Adrenal gland (tissue), 12 donors: ENCODE results near the gene APBA1. TPM values are rescaled to one million over a fixed set of nuclear protein-coding genes. Genes with fewer than 3 reads are reported as not detected.

Experiments used
- DNase-seq, 7 donors: peaks; one replicate each; pipeline ENCODE4 v3.0.0-alpha.2; 2019 to 2020
- H3K27ac ChIP-seq, 5 donors: fragments of 200-600 bp; sonication (generic) in 4 of 5; 1 replicate in 3 of 5; 2 replicates in 2 of 5; pipeline versions ENCODE4 v1.5.1 to v1.8.0; 2016 to 2020; ENCODE audit warnings: mild to moderate bottlenecking in 1 of 5
- H3K27me3 ChIP-seq: fragments of 200-600 bp; 2 replicates; pipeline ENCODE4 v1.8.0; 2021
- H3K36me3 ChIP-seq, 2 donors: fragments of 200-600 bp; replicated peaks in 1 of 2; 1 replicate in 1 of 2; 2 replicates in 1 of 2; pipeline versions ENCODE4 v1.5.1 to v1.8.0; 2018 to 2022
- H3K4me1 ChIP-seq, 2 donors: fragments of 200-600 bp; replicated peaks in 1 of 2; 1 replicate in 1 of 2; 2 replicates in 1 of 2; pipeline versions ENCODE4 v1.5.1 to v1.8.0; 2018 to 2021
- H3K4me3 ChIP-seq, 4 donors: fragments of 200-600 bp; sonication (generic) in 3 of 4; one replicate each; pipeline ENCODE4 v1.5.1; 2016 to 2018
- H3K9me3 ChIP-seq, 3 donors: fragments of 200-600 bp; sonication (generic) in 1 of 3; replicated peaks in 1 of 3; 1 replicate in 2 of 3; 2 replicates in 1 of 3; pipeline versions ENCODE4 v1.5.1 to v1.8.0; 2016 to 2021
- CTCF ChIP-seq, 6 experiments: fragments of 450-650 bp in 4 of 6; fragments of 200-600 bp in 2 of 6; sonication (generic) in 1 of 6; IDR thresholded peaks; 1 replicate in 5 of 6; 2 replicates in 1 of 6; pipeline versions ENCODE4 v1.5.1 to v1.8.0; 2016 to 2021; ENCODE audit warnings: antibody characterized with exemption in 6 of 6, mild to moderate bottlenecking in 2 of 6, moderate library complexity in 1 of 6
- POLR2A ChIP-seq, 2 donors: fragments of 450-650 bp; IDR thresholded peaks; one replicate each; pipeline ENCODE4 v1.6.1; 2017; ENCODE audit warnings: antibody characterized with exemption in 2 of 2, mild to moderate bottlenecking in 2 of 2, moderate library complexity in 1 of 2
- WGBS, 4 donors: extraction: QIAGEN DNeasy Blood & Tissue Kit in 2 of 4; methylation state at CpG; one replicate each; pipeline versions ENCODE4 v1.1.5 to v1.1.7; 2013 to 2017; 5-methylcytosine and 5-hydroxymethylcytosine counted together
- intact Hi-C, 2 donors: fragments of 100-400 bp; cut with DNase I; formaldehyde crosslinking; loops; one replicate each; pipeline versions ENCODE4 v1.14.1 to v1.15.0; 2022 to 2023
- polyA plus RNA-seq, 3 donors: library from polyadenylated mRNA; stranded (reverse); fragments of 200-250 nt in 2 of 3; fragments of 350-450 nt in 1 of 3; fragmentation: Illumina TruSeq in 1 of 3; extraction: RNeasy Lipid Tissue Mini Kit (QIAGEN cat#74804) in 1 of 3; gene quantifications; one replicate each; pipeline ENCODE4 v1.2.3, GENCODE V29; 2013 to 2014
- total RNA-seq, 9 donors: library from RNA; depleted of rRNA in 4 of 9; stranded (reverse); fragments of >200 nt in 4 of 9; fragments of 120-200 nt in 1 of 9; fragmentation: NEBNext Ultra II Directional in 1 of 9; extraction: Animal tissue kit (Norgen Biotek cat#: 25700) in 1 of 9; gene quantifications; one replicate each; pipeline versions ENCODE4 v1.1.0 to v1.2.4, GENCODE V29; 2013 to 2023
- donor health status: healthy with polysubstance abuse.
- donor health status: Bipolar disorder and iron deficiency.
- donor health status: DM: yes; HTN: yes; CAD: no.
- donor health status: DM: no; HTN: no; CAD: no.
- donor health status: DM: no; HTN: no; CAD: no.
- donor health status: DM: yes; HTN: yes; CAD: no.

APBA1 gene
- total and polyA plus RNA-seq, 12 donors: 0.64 to 6.4 (median 3.5) TPM

DNA sequence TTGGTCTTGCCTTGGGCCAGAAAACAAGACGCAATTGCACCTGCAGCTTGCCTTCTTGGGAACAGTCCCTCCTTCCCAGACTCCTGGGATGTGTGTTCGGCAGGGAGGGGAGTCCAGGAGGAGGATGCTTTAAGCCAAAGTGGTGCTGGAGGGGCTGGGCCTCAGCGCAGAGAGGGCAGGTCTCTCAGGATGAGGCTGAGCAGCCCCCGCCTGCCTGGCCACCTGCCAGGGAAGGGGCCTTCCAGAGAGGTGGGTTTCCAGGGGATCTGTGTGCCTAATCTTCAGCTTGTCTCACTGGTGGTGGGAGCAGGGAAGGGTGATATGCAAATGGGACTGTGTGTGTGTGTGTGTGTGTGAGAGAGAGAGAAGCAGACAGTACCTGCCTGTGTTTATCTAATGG, 242.0 kb downstream of the APBA1 start:
- no peak overlapping the region for H3K4me3 ChIP-seq
- DNase-seq: no peak
- no peaks in the 10 kb centered on the region for H3K27me3 ChIP-seq
- no peaks in the 10 kb centered on the region for H3K9me3 ChIP-seq
- H3K27ac ChIP-seq: no peak overlapping the region
- intact Hi-C loops: no loop called here
- H3K4me1 ChIP-seq: no peaks in the 10 kb centered on the region
- TF ChIP-seq CTCF (IDR thresholded peaks at IDR 0.05) (no peak), POLR2A (IDR thresholded peaks at IDR 0.05) (no peak)
- H3K36me3 ChIP-seq: no peaks in the 10 kb centered on the region
- 78 to 90% (median 85%) methylated on average over 4 of the region's 4 CpGs for WGBS, 4 donors

- no peak for DNase-seq
- 70 to 86% (median 77%) methylated on average over 6 of the region's 6 CpGs for WGBS, 4 donors
- TF ChIP-seq POLR2A (IDR thresholded peaks at IDR 0.05) (no peak), CTCF (IDR thresholded peaks at IDR 0.05) (no peak)
- Histone ChIP-seq H3K27ac (no peak overlapping the region), H3K9me3 (no peaks in the 10 kb centered on the region), H3K36me3 (no peaks in the 10 kb centered on the region), H3K4me3 (no peak overlapping the region), H3K27me3 (no peaks in the 10 kb centered on the region), H3K4me1 (no peaks in the 10 kb centered on the region)
- intact Hi-C loops: loop anchor here (5.0 to 10.0 kb wide), 2 partner anchors 118 to 486 kb away; no protein-coding TSS in a partner anchor
These were observed 242.9 kb downstream of the APBA1 start for GRCh38 chr9:69429281-69429680.

- 83 to 92% (median 90%) methylated on average over 14 to 15 of the region's 15 CpGs for WGBS, 4 donors
- no peak overlapping the region for H3K27ac ChIP-seq
These were observed 244.0 kb downstream of the APBA1 start for GRCh38 chr9:69428017-69428785.

DNA sequence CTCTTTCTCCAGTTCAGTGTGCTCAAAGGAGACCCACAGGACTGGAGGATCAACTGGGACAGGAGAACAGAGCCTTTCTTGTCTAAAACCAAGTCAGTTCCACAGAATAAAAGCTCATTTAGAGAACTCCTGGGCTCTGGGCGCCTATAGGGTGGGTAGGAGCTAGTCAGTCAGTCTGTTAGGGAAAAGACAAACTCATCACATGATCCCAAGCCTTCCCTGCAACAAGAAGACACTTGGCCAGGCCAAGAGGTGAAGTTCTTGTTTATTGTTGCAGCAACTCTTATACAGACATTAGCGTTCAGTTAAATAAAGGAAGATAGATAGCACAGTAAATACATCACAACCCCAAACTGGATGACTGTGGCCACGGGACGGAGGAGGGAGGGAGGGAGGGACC, 244.9 kb downstream of the APBA1 start:
- no peak for TF ChIP-seq POLR2A (IDR thresholded peaks at IDR 0.05)
- no peak for TF ChIP-seq CTCF (IDR thresholded peaks at IDR 0.05)
- H3K36me3 ChIP-seq: no peaks in the 10 kb centered on the region
- no peaks in the 10 kb centered on the region for H3K4me1 ChIP-seq
- intact Hi-C loops: loop anchor here (5.0 to 10.0 kb wide), 2 partner anchors 120 to 488 kb away; no protein-coding TSS in a partner anchor
- DNase-seq: no peak
- H3K4me3 ChIP-seq: no peak overlapping the region
- 74 to 86% (median 79%) methylated on average over 4 of the region's 4 CpGs for WGBS, 4 donors
- H3K27me3 ChIP-seq: no peaks in the 10 kb centered on the region
- no peaks in the 10 kb centered on the region for H3K9me3 ChIP-seq
- no peak overlapping the region for H3K27ac ChIP-seq

More at GRCh38 chr9:69428017-69428785, 244.0 kb downstream of the APBA1 start:
- no peak for DNase-seq
- TF ChIP-seq POLR2A (IDR thresholded peaks at IDR 0.05) (no peak), CTCF (IDR thresholded peaks at IDR 0.05) (no peak)
- Histone ChIP-seq H3K9me3 (no peaks in the 10 kb centered on the region), H3K27me3 (no peaks in the 10 kb centered on the region), H3K4me1 (no peaks in the 10 kb centered on the region), H3K4me3 (no peak overlapping the region), H3K36me3 (no peaks in the 10 kb centered on the region)
- intact Hi-C loops: loop anchor here (5.0 to 10.0 kb wide), 2 partner anchors 119 to 487 kb away; no protein-coding TSS in a partner anchor
